Measurements from ENCODE around the gene IQGAP3.

Gene IQGAP3

DNA sequence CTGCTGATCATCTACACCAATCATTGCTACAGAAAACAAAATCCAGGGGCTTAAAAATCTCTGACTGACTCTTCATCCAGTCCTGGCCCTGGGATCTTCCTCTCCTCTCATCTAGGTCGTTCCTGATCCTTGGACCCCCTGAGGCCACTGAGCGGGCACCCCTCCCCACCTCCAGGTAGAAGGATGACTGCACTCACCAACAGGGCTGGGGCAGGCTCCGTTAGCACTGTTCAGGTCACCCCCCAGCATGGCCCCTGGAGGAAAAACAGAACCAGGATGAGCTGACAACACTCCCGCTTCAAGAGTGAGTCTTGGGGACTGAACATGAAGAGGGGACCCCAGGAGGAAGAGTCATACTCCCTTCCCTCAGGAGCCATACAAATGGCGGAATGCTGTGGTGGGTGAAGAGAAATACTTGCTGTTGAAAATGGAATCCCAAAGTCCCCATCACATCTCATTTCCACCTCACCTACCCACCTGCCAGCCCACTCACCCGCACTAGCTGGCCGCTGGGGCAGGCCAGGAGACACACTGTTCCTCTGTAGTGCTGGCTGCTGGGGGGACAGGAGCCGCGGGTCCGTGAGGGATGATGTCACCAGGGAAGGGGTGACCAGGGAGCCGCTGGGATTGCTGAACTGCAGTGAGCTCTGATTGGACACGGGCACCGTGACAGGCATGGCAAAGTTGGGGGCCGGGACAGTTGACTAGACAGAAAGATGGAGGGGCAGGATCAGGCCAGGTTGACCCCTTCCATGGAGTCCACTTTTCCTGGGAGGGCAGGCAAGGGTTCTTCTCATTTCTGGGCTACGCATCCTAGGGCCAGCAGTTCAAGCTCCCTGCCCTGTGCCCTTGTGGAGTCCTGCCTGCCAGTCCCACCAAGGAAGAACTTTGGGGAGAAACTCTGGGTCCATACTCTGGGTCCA lies 93.0 kb downstream of the IQGAP3 start:
- H3K36me3 Mint-ChIP-seq (ENCODE audit: insufficient read depth) = peaks cover 94% of the 10 kb centered on the region
- H3K4me1 Mint-ChIP-seq (ENCODE audit: low read depth in 2 of 2) = peaks cover 37 to 45% of the 10 kb centered on the region in 2 donors
- no peaks in the 10 kb centered on the region for H3K9me3 Mint-ChIP-seq
- H3K27ac Mint-ChIP-seq = peak overlapping the region; percentile 72 to 98
- peak overlapping the region in 1 of 2 donors; percentile 21 for H3K4me3 Mint-ChIP-seq
- ATAC-seq (replicated peaks) (no peak), DNase-seq (no peak)
- H3K27me3 Mint-ChIP-seq = no peaks in the 10 kb centered on the region

DNA sequence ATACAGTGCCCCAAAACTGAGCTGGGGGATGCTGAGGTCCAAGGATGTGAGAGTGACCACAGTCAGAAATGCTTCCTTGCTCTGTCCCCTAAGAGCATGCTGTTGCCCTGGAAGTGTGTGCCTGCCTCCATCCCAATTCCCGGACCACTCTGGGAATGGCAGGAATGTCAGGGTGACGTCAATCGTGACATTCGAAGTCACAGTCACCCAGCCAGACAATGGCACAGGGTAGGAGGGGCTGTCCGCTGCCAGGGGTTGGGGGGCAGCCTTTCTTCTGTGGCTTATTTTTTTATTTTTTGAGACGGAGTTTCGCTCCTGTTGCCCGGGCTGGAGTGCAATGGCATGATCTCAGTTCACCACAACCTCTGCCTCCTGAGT lies 94.1 kb downstream of the IQGAP3 start:
- ATAC-seq (replicated peaks) (no peak), DNase-seq (no peak)
- Mint-ChIP-seq H3K9me3 (no peaks in the 10 kb centered on the region), H3K27me3 (no peaks in the 10 kb centered on the region), H3K36me3 (ENCODE audit: insufficient read depth) (peaks cover 99% of the 10 kb centered on the region), H3K4me3 (peak overlapping the region in 1 of 2 donors; percentile 21), H3K27ac (peak overlapping the region; percentile 78 to 98), H3K4me1 (ENCODE audit: low read depth in 2 of 2) (peaks cover 32 to 45% of the 10 kb centered on the region in 2 donors)

DNA sequence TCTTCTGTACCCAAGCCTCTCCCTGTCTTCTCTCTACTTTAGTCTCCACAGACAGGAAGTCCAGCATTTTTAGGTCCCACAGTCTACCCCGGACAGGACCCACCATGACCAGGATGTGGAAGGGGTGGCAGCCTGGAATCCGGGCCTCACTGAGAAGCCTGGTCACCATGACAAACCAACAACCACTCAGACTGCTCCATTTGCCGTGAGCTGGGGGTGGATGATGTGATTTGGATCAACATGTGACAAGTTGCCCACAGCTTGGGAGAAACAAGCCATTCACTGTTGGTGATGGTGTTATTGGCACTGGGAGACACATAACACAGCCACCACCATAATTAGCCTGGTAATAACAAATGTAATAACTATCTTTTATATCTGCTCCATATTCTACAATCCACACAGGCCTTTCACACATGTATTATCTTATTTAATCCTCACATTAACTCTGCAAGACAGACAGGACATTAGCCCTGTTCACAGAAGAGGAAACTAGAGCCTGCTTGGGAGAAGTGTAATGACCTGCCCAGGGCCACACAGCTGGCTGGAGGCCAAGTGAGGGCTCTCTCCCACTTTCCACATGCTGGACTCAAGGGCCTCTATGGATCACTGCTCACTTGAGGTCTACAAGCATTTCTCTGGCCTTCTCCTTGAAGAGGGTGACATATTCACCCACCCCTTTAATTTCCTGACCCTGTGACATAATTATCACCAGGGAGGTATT lies 94.7 kb downstream of the IQGAP3 start:
- no peaks in the 10 kb centered on the region for H3K27me3 Mint-ChIP-seq
- H3K9me3 Mint-ChIP-seq = no peaks in the 10 kb centered on the region
- DNase-seq (no peak), ATAC-seq (replicated peaks) (no peak)
- peaks cover 26 to 41% of the 10 kb centered on the region in 2 donors for H3K4me1 Mint-ChIP-seq (ENCODE audit: low read depth in 2 of 2)
- no peak overlapping the region for H3K4me3 Mint-ChIP-seq
- peaks cover 99% of the 10 kb centered on the region for H3K36me3 Mint-ChIP-seq (ENCODE audit: insufficient read depth)
- peak overlapping the region; percentile 78 to 98 for H3K27ac Mint-ChIP-seq

DNA sequence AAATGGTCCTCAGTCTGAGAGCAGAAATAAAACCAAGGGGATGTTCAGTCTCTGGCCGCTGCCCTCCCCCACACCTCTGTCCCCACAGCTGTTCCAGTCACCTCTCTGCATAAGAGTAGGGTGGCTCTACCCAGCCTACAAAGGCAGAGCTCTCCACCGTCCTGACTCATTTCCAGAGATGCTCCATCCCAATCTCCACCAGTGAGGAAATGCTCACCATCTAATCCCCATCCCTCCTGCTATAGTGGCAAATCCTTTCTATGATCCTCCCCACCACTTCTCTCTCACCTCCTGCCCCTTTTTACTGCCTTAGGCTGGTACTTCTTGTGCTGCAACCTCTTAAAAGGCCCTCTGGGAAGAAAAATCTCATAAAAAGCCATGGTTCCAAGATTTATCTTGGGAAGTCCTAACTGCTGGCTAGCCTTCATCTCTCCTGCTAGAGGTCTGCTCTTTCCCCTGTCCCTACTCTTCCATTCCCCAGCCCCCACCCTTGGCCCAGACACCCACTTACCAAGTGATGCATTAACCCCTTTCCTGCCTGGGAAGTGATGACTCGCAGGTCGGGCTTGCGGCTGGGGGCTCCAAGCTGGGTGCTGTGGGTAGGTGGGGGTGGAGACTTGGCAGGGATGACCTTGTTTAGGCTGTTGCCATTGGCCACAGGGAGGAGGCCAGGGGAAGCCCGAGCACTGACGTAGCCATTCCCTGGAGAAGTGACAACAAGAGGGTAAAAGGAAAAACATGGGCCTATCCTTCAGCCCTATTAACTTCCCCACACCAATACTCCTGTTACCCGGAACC lies 95.7 kb downstream of the IQGAP3 start:
- Mint-ChIP-seq H3K36me3 (ENCODE audit: insufficient read depth) (peaks cover 99% of the 10 kb centered on the region), H3K4me1 (ENCODE audit: low read depth in 2 of 2) (peaks cover 22 to 36% of the 10 kb centered on the region in 2 donors), H3K9me3 (no peaks in the 10 kb centered on the region), H3K27me3 (no peaks in the 10 kb centered on the region), H3K4me3 (peak overlapping the region in 1 of 2 donors; percentile 47), H3K27ac (peak overlapping the region; percentile 78 to 98)
- DNase-seq = no peak
- no peak for ATAC-seq (replicated peaks)

- H3K4me1 Mint-ChIP-seq (ENCODE audit: low read depth in 2 of 2) = peaks cover 17 to 27% of the 10 kb centered on the region in 2 donors
- peak overlapping the region; percentile 78 to 98 for H3K27ac Mint-ChIP-seq
- H3K9me3 Mint-ChIP-seq = no peaks in the 10 kb centered on the region
- peak; percentile 6 for ATAC-seq (replicated peaks)
- H3K27me3 Mint-ChIP-seq = no peaks in the 10 kb centered on the region
- no peak overlapping the region for H3K4me3 Mint-ChIP-seq
- H3K36me3 Mint-ChIP-seq (ENCODE audit: insufficient read depth) = peaks cover 99% of the 10 kb centered on the region
- DNase-seq = no peak
These were observed 96.5 kb downstream of the IQGAP3 start for GRCh38 chr1:156475568-156476500.

All from effector memory CD8-positive, alpha-beta T cell (primary cell).